Uterus (tissue), 2 donors: ENCODE data around the gene MUC13.

Experiments
- CTCF ChIP-seq, 4 experiments: fragments of 200-600 bp in 2 of 4; fragments of 450-650 bp in 2 of 4; sonication (generic) in 2 of 4; IDR thresholded peaks; one replicate each; pipeline ENCODE4 v1.5.1; 2016 to 2019; ENCODE audit warnings: antibody characterized with exemption in 4 of 4, mild to moderate bottlenecking in 2 of 4, moderate library complexity in 1 of 4
- POLR2A ChIP-seq, 2 donors: fragments of 450-650 bp; IDR thresholded peaks; one replicate each; pipeline ENCODE4 v1.6.1; 2016; ENCODE audit warnings: antibody characterized with exemption in 2 of 2, mild to moderate bottlenecking in 1 of 2, moderate library complexity in 1 of 2

DNA sequence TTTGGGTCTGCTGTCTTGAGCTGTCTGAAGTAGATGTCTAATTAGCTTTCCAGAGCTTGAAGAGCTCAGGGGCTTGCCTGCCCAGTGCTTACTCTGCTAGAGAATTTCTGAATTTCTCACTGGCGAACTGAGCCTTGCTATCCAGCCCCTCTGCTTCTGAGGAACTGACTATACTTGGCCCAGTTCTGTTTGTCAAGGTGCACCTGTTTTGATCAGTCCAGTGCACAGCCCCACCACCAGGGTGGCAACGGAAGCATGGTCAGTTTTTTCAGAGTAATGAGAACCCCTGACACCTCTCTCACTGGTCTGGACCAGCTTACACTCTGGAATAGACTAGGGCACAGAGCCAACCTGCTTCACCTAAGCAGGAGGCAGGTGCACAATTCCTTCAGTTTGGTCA is 72.5 kb downstream of the MUC13 start:
- TF ChIP-seq POLR2A (IDR thresholded peaks at IDR 0.05) (no peak), CTCF (IDR thresholded peaks at IDR 0.05) (no peak)
